GDM1 (cell line): ENCODE data around the gene MYL3.

Source experiments
- DNase-seq: peaks from one replicate; lab custom pipeline; 2025; lab: John Stamatoyannopoulos, UW

Gene MYL3

DNA sequence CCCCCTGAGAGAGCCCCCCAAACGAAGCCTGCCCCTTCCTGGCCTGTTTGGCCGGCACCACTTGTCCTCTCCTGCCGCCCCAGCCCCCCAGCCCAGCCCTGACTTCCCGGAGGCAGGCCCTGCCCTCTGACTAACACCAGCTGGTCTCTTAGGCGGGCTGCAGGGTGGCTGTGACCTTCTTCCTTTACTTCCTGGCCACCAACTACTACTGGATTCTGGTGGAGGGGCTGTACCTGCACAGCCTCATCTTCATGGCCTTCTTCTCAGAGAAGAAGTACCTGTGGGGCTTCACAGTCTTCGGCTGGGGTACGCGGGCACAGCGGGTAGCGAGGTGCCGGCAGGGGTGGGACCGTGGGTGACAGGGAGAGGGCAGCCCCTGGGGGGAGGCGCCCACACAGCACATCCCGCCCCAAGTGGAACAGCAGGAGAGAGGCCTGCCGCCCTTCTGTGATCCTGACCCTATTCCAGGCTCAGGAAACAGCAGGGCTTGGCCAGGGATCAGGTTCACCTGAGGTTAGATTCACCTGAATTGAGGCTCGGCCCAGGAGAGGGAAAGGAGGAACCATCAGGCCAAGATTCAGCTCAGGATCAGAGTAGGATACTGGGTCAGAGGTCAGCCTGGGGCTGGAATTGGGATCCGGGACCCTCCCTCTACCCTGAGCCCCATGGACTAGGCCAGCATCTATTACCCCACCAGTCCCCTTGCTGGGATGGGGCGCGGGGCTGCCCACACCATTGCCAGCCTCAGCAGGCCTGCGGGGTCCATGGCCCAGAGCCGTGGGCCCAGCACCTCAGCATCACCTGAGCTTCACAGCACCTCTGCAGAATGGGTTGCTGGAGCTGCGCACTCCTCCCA is 36.1 kb upstream of the MYL3 start:
- DNase-seq = no peak

GRCh38 chr3:46898321-46899150 is 35.3 kb upstream of the MYL3 start:
- DNase-seq = no peak

DNA sequence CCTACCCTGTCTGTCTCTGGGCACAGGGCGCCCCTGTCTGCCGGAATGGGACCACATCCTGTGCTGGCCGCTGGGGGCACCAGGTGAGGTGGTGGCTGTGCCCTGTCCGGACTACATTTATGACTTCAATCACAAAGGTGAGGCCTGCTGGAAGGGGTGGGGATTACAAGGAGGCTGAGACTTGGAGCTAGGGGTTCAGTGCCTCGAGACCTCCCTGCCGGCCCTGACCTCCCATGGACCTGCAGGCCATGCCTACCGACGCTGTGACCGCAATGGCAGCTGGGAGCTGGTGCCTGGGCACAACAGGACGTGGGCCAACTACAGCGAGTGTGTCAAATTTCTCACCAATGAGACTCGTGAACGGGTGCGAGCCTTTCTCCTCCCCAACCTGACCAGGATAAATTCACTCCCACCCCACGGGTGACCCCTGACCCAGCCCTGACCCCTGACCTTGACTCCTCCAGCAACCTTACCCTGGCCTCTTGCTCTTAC is 34.6 kb upstream of the MYL3 start:
- no peak for DNase-seq

DNA sequence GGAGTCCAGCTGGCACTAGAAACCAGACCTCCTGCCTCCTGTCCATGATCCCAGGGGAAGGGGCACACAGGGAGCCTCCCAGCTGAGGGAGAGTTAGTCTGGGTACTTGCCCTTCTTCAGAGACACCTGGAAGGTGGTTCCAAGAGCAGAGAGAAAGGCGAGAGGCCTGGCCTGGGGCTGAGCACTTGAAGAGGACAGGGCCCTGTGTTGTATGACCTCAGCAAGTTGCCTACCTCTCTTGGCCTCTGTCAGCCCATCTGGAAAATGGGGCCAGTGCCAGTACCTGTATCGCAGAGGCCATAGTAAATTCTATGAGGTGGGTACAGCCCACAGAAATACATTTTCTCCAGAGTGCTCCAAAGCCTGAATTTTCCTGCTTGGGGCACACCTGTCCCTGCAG is 33.8 kb upstream of the MYL3 start:
- DNase-seq = no peak

- no peak for DNase-seq
Measured at GRCh38 chr3:46896386-46896785, 33.1 kb upstream of the MYL3 start.

GRCh38 chr3:46895761-46896160 is 32.5 kb upstream of the MYL3 start:
- DNase-seq = no peak

- DNase-seq = peak; percentile 23
Measured at GRCh38 chr3:46895204-46895660, 32.0 kb upstream of the MYL3 start.

- DNase-seq = no peak
Measured at GRCh38 chr3:46894256-46894655, 31.0 kb upstream of the MYL3 start.

GRCh38 chr3:46893763-46894162 is 30.5 kb upstream of the MYL3 start:
- DNase-seq = no peak

GRCh38 chr3:46893146-46893748 is 30.0 kb upstream of the MYL3 start:
- no peak for DNase-seq

GRCh38 chr3:46892285-46893145 is 29.3 kb upstream of the MYL3 start:
- no peak for DNase-seq

- DNase-seq = no peak
Measured at GRCh38 chr3:46891132-46891531, 27.9 kb upstream of the MYL3 start.

GRCh38 chr3:46890132-46890531 is 26.9 kb upstream of the MYL3 start:
- DNase-seq = no peak

GRCh38 chr3:46889381-46890110 is 26.3 kb upstream of the MYL3 start:
- DNase-seq = peak; percentile 6

DNA sequence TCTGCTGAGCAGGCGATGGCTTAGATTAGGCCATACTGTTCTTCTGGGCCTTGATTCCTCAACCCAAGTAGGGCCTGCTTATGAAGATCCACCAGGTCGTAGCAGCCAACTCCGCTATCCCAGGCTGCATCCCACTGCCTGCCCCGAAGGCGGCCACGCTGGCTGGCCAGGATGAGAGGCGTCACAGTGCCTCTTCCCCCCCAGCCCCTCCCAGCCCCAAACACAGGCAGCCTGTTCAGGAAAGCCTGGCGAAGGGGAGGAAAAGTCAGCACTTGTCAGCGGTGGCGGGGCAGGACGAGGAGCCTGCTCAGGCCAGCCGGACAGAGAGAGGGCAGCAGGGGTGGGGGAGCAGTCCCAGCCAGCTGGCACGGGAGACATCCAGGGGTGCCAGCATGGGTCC is 25.5 kb upstream of the MYL3 start:
- no peak for DNase-seq

DNA sequence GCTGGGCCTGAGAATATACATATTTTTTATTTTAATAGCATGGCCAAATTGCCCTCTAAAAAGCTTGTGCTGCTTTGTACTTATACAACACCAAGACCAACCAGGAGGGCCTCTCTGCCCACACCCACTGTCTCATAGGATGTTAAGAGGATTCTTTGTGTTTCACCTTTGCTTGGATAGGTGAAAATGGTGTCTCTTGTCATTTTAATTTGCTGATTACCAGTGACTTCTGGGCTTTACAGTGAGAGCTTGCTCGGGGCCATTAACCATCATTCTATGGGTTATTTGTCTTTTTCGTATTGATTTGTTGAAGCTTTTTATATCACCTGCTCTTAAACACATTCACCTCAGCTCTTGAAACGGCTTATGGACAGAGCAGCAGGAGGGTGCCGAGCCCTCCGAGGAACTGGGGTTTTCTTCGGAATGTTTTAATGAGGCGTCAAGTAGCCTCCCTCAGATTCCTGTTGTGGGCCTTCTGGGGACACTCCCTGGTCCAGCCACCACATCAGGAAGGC is 24.8 kb upstream of the MYL3 start:
- DNase-seq = no peak

DNA sequence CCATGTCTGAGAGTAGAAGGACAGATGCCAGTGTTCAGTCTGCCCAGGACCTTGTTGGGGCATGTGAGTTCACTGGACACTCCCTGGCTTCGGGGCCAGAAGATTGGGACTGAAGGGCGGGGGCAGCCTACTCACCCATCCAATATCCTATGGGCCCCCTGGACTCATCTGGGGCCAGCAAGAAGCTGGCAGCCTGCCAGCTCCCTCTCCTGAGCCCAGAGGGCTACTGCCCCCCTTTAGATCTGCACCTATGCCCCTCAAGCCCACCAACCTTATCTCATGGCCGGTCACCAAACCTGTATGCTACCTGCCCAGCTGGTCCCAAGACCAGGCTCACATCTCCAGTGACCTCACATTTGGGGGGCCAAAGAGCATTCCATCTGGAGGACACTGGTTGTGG is 22.4 kb upstream of the MYL3 start:
- no peak for DNase-seq

- no peak for DNase-seq
Measured at GRCh38 chr3:46884929-46885328, 21.7 kb upstream of the MYL3 start.

DNA sequence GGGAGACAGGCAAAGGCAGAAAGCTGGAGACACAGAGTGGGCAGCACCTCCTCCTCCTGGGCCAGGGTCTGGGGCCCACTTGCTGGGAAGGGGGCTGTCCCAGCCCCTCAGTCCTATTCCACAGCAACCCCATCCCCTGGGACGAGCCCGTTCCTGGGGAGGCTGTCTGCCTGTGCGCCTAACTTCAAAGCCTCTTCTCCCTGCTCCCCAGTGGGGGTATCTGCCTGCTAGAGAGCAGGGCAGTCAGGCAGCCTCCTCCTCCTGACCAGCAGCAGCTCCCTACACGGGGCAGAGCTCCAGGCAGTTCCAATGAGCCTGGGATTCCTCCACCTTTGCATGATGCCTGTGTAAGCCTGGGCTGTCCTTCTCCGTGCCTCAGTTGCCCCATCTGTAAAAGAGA is 21.2 kb upstream of the MYL3 start:
- DNase-seq = no peak

DNA sequence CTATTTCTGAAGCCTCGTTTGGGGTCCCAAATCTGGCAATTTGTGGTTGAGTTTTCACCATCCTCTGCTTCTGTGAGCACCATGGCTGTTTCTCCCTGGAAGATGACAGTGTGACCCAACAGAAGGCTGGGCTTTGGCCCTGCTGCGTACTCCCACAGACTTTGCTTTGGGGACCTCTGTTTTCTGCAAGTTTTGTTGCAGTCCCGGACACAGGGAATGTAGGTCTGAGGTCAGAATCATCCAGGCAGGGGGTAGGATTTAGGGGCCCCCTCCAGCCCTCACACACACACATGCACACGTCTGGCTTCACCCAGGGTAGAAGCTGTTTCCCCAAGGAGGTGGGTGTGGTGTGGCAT is 20.6 kb upstream of the MYL3 start:
- DNase-seq = no peak
